NCI-H1048 (cell line): ENCODE measurements around the gene ZNF346.
"Not testable (repeated sequence)": the region's sequence is repeated elsewhere in the genome, so short reads cannot be mapped to it uniquely, and the experiment has no call there.

Experiments used
- DNase-seq: peaks from one replicate; lab custom pipeline; 2025; lab: John Stamatoyannopoulos, UW

ZNF346 gene

GRCh38 chr5:177022386-177023302 lies at the start of gene ZNF346:
TSS of gene ZNF346 (plus strand) at chr5:177022696. CDS start at chr5:177022739, 43 bp downstream.
- DNase-seq: peak; percentile 79

- no peak for DNase-seq
Observed at GRCh38 chr5:176979669-176980068, 42.8 kb upstream of the ZNF346 start.

GRCh38 chr5:176980818-176981217 lies 41.7 kb upstream of the ZNF346 start:
- DNase-seq: no peak

- DNase-seq: not testable (repeated sequence)
Observed at GRCh38 chr5:176983112-176983511, 39.4 kb upstream of the ZNF346 start.

- not testable (repeated sequence) for DNase-seq
Observed at GRCh38 chr5:176983593-176983992, 38.9 kb upstream of the ZNF346 start.

GRCh38 chr5:176984176-176984575 lies 38.3 kb upstream of the ZNF346 start:
- DNase-seq: not testable (repeated sequence)

- DNase-seq: no peak
Observed at GRCh38 chr5:176985516-176985915, 37.0 kb upstream of the ZNF346 start.

GRCh38 chr5:176986280-176986679 lies 36.2 kb upstream of the ZNF346 start:
- DNase-seq: no peak

- DNase-seq: no peak
Observed at GRCh38 chr5:176987583-176987982, 34.9 kb upstream of the ZNF346 start.

GRCh38 chr5:176993081-176993480 lies 29.4 kb upstream of the ZNF346 start:
- not testable (repeated sequence) for DNase-seq

GRCh38 chr5:176994460-176995121 lies 27.9 kb upstream of the ZNF346 start:
- no peak for DNase-seq

GRCh38 chr5:176995122-176995490 lies 27.4 kb upstream of the ZNF346 start:
- no peak for DNase-seq

GRCh38 chr5:176995896-176996767 lies 26.4 kb upstream of the ZNF346 start:
- DNase-seq: no peak

- DNase-seq: no peak
Observed at GRCh38 chr5:176996780-176997179, 25.7 kb upstream of the ZNF346 start.

- no peak for DNase-seq
Observed at GRCh38 chr5:176998828-176999227, 23.7 kb upstream of the ZNF346 start.

GRCh38 chr5:176999526-176999925 lies 23.0 kb upstream of the ZNF346 start:
- DNase-seq: not testable (repeated sequence)

GRCh38 chr5:177003649-177004048 lies 18.8 kb upstream of the ZNF346 start:
- DNase-seq: no peak

- no peak for DNase-seq
Observed at GRCh38 chr5:177004961-177005360, 17.5 kb upstream of the ZNF346 start.

- no peak for DNase-seq
Observed at GRCh38 chr5:177005619-177006264, 16.8 kb upstream of the ZNF346 start.

GRCh38 chr5:177006265-177006972 lies 16.1 kb upstream of the ZNF346 start, which contains the start of gene UIMC1:
TSS of gene UIMC1 (minus strand) at chr5:177006779. CDS start at chr5:176982615, 24,164 bp downstream.
- DNase-seq: peak; percentile 91

- DNase-seq: no peak
Observed at GRCh38 chr5:177008716-177009115, 13.8 kb upstream of the ZNF346 start.
